Caki2 (cell line): ENCODE measurements around the gene GPR137B. TPM values are rescaled to one million over a fixed set of nuclear protein-coding genes. Genes with fewer than 3 reads are reported as not detected.

Experiments used
- DNase-seq: peaks from one replicate; pipeline ENCODE4 v3.0.0-alpha.2; 2015; ENCODE audit warnings: low read depth
- in situ Hi-C: cut with HindIII; loops from 2 replicates; pipeline ENCODE4 v1.10.0; 2016; ENCODE audit warnings: low sequenced_read_pairs, low pct_unique_long_range_greater_than_20kb, mixed read lengths
- total RNA-seq: library from RNA; depleted of rRNA; stranded (reverse); fragments of >200 nt; shearing (Covaris generic); gene quantifications from 2 replicates; pipeline ENCODE4 v1.2.3, GENCODE V29; 2014; ENCODE audit warnings: low replicate concordance

The GPR137B gene
- total RNA-seq, 1 experiment from 2014 or later, result 5.9 TPM

DNA sequence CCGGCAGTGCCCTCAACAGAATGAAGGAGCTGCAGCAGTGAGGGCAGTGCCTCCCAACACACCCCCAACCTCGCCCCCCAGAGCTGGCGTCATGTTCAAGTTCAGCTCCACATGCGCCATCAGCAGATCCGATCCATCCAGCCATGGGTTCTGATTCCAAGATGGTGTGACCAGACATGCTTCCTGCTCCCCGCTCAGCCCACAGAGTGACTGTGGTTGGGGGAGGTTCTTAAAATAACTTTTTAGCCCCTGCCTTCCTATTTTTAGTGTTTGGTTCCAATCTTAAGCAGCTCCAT lies 30.1 kb upstream of the GPR137B start:
- in situ Hi-C loops, result no loop called here
- no peak for DNase-seq

DNA sequence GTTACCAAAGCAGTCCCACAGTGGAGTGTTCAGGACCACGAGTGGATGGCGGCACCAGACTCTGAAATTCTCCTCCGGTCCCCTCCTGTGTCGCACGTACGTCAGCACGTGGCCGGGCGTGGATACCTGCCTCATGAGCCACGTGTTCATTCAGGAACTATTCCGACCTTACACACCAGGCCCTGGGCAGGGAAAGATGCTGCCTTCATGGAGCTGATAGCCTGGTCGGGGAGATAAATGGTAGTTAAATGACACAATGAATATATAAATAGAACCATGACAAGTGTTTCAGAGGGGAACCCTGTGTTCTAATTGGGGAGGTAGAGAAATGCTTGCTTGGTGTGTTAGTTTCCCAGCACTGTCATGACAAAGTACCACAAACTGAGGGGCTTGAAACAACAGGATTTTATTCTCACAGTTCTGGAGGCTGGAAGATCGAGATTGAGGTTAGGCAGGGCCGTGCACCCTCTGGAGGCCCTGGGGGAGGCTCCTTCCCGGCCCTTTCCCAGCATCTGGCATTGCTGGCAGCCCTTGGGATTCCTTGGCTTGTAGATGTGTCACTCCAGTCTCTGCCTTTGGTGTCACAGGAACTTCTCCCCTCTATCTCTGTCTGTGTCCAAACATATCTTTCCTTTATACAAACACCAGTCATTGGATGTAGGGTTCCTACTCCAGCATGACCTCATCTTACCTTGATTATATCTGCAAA lies 28.9 kb upstream of the GPR137B start:
- in situ Hi-C loops, result no loop called here
- DNase-seq, result no peak

- DNase-seq, result no peak
- in situ Hi-C loops, result no loop called here
Observed at GRCh38 chr1:236114076-236114747, 28.1 kb upstream of the GPR137B start.

- DNase-seq, result no peak
- in situ Hi-C loops, result no loop called here
Observed at GRCh38 chr1:236117710-236118109, 24.6 kb upstream of the GPR137B start.

DNA sequence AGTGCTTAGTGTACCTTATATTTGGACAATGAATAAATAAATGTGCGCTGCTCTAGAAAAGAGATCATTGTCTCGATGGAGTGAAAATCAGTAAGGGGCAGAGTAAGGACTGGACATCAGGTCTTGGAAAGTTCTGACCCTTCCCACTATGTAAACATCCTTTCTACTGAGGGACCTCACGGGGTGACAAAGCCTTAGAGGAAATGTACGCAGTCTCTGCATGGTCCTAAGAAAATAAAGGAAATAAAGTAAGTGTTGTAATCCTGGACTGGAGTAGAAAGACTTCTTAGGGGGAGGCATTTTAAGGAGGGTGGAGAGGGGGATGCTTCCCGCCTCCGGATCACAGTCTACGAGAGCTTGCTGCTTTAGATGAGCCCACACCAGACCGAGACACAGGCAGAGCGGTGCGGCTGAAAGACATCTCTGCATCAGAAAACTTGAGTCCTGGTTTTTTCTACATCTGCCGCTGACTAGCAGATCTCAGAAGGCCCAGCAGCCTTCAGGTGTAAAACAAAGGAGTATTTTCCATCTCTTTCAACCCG lies 22.3 kb upstream of the GPR137B start:
- in situ Hi-C loops, result no loop called here
- DNase-seq, result no peak

DNA sequence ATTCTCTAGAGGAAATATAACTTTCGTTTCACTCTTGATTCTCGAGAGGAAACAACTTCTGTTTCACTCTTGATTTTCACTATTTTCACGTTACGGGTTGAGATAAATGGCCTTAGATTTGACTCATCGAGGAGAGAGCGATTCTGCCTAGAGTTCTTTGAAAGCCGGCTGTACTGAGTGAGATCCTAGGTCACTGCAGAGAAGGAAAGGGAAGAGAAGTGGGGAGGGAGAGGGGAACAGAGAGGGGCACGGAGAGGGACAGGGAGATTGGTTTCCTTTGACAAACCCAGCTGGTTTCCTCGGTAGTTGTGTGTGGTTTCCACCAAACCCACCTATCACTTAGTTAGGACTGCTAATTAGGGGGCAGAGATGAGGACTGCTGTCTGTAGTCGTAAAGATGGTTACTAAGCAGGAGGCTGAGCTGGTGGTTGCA lies 21.6 kb upstream of the GPR137B start:
- in situ Hi-C loops, result no loop called here
- no peak for DNase-seq

GRCh38 chr1:236122176-236122575 lies 20.2 kb upstream of the GPR137B start:
- in situ Hi-C loops, result no loop called here
- no peak for DNase-seq

DNA sequence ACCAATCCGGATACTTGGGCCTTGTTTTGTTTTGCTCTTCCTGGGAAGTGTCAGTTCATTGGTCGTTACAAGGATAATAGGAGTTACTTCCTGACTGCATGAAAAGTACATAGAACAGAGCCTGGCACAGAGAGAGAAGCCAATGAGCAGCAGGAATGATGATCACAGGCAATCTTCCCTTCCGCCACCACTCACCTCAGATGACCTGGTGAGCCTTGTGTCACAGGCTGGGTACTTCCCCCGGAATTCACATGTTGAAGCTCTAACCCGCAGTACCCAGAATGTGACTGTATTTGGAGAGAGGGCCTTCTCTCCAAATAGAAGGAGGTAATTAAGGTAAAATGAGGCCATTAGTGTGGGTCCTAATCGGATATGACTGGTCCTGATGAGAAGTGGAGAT lies 18.8 kb upstream of the GPR137B start:
- in situ Hi-C loops, result no loop called here
- no peak for DNase-seq

GRCh38 chr1:236124965-236125364 lies 17.4 kb upstream of the GPR137B start:
- DNase-seq, result no peak
- in situ Hi-C loops, result no loop called here

DNA sequence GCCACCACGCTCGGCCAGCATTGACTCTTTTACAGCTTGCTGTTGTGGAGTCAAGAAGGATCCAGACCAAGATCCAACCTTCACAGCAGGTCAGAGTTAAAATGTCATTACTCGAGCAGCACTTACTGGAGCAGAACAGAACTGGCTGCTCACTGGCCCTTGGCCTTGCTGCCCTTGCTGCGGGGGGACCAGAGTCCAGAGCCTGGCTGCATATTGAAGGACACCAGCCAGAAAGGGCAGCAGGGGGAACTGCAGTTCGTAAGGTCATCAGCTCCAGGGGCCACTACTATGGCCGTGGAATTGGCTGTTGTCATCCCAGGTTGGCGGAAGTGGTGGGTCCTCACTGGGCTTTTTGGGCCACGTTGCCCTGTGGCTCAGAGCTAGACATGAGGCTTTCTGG lies 15.3 kb upstream of the GPR137B start:
- no peak for DNase-seq
- in situ Hi-C loops, result no loop called here

DNA sequence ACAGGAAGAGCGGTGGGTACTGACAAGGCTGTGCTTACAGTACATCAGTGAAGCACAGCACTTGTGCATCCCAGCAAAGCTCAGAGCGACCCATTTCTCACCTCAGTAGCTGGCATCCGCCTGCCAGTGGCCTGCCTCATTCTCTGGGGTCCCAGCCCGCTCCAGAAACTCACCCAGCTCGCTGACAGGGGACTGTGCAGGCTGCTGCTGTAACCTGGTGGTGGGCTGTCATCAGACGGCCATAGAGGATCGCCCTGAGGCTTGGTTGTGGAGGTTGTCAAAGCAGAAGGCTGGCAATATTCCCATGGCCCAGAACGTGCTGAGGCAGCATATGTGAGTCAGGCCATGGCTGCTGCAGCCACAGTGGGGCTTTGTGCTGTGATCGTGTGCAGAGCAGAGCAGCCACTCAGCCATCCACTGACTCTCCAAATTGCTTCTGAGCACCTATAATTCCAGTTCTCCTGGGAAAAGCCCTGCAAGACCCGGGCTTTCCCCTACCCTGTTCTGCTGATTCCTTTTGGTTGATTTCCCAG lies 13.6 kb upstream of the GPR137B start:
- DNase-seq, result no peak
- in situ Hi-C loops, result no loop called here

DNA sequence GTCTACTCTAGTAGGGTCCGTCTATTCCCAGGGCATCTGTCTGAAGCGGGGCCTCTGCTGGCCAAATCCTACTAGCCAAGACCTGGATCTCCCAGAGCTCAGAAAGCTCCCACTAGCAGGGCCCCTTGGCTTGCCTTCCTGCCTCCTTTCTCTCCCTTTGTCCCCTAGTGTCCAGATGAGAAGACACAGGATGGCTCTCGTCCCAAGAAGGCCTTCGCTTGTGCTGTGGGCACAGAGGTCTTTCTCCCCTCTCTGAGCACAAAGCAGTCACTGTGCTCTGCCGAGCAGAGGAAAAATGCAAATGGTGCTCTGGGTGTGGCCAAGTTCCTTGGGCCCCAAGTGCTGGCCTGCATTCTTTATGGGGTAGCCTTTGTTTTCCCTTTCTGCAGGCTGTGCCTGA lies 13.0 kb upstream of the GPR137B start:
- DNase-seq, result no peak
- in situ Hi-C loops, result no loop called here

DNA sequence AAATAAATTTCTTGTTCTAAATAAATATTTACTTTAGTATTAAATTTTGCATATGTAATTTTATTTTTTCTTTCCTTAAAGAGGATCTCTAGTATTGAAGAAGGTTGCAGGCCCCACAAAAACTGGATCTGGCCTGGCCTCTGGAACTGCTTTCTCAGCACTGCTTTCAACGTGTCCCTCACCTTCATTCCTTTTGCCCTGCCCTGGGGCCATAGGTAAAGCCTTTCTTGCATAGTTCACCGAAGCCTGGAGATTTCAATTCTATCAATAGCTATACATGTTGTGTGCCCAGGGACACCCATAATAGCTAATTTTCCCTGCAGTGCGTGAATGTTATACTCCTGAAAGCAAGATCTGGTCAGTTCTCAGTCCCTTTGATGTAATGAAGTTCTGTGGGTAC lies 12.0 kb upstream of the GPR137B start:
- in situ Hi-C loops, result no loop called here
- no peak for DNase-seq

- in situ Hi-C loops, result no loop called here
- no peak for DNase-seq
Observed at GRCh38 chr1:236131916-236132315, 10.4 kb upstream of the GPR137B start.

GRCh38 chr1:236132420-236133046 lies 9.8 kb upstream of the GPR137B start:
- in situ Hi-C loops, result no loop called here
- no peak for DNase-seq

DNA sequence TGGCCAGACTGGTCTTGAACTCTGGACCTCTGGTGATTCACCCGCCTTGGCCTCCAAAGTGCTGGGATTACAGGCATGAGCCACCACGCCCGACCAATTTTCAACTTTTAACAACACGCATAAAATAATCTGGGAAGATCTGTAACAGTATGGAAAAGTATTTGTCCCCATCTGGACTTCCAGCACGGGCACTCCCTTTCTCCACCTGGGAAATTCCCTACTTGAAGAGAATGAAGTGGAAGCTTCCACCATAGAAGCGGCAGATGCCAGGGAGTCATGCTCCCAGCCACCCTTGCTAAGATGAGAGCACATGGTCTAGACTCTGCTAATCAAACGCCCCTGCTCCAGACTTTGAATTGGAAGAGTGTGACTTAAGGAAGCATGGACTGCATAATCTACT lies 9.0 kb upstream of the GPR137B start:
- DNase-seq, result no peak
- in situ Hi-C loops, result no loop called here

- in situ Hi-C loops, result no loop called here
- no peak for DNase-seq
Observed at GRCh38 chr1:236133802-236134201, 8.5 kb upstream of the GPR137B start.

DNA sequence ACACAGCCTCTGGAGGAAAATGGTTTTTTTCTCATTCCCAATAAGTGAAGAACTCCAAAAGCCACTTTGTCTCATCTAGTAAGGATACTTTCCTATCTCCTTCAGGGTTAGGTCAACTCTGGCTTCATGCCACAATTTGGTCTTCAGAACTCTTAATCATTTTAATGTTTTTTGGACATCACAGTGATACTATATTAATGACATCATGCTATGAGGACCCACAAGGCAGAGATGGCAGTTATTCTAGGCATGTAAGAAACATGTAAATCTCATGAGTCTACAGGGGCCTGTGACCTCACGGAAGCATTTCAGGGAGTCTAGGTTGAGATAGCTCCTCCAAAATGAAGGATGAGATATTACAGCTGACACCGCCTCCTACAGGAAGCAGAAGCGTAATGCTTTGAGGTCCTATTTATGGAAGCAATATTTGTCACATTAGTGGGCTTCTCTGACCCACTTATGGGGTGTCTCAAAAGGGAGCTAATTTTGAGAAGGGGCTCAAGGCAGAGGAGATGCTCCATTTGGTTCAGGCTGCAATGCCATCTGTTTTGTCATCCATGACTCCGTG lies 5.0 kb upstream of the GPR137B start:
- no peak for DNase-seq

DNA sequence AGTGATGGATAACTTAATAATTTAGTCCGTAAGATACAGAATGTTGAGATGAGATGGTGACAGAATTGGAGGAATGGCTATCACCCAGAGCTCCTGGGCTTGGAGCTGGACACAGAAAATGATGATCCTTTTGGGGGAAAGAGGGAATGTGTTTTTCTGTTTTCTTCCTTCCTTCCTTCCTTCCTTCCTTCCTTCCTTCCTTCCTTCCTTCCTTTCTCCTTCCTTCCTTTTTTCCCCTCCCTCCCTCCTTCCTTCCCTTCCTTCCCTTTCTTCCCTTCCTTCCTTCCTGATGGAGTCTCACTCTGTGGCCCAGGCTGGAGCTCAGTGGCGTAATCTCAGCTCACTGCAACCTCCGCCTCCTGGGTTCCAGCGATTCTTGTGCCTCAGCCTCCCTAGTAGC lies 2.8 kb upstream of the GPR137B start:
- no peak for DNase-seq
- in situ Hi-C loops, result no loop called here

More for the DNA sequence above, 5.0 kb upstream of the GPR137B start:
- in situ Hi-C loops, result no loop called here
